ENCODE data around the gene SDCCAG8.

GRCh38 chr1:243253211-243253925, 2.5 kb upstream of the SDCCAG8 start:
- no peak for TF ChIP-seq POLR2AphosphoS5 (IDR thresholded peaks at IDR 0.05; ENCODE audit: low read depth, low read length)
- TF ChIP-seq CTCF (IDR thresholded peaks at IDR 0.05): no peak
- no peak for TF ChIP-seq REST (IDR thresholded peaks at IDR 0.05; ENCODE audit: insufficient read depth in 1 of 2, low read depth in 2 of 2, low read length in 1 of 2)
- no peak for TF ChIP-seq TCF7L2 (IDR thresholded peaks at IDR 0.05; ENCODE audit: low read depth, low read length)
